HG03066 (cell line): Measurements from ENCODE around the gene ANGEL2.
"Not testable (repeated sequence)": the region's sequence is repeated elsewhere in the genome, so short reads cannot be mapped to it uniquely, and the experiment has no call there.

Source experiments
- ATAC-seq: cut with Tn5 transposase; IDR thresholded peaks from one replicate; pipeline ENCODE4 v1.9.1; 2021; ENCODE audit warnings: low read depth; ENCODE audit not compliant: unreplicated experiment

Gene ANGEL2, protein sequence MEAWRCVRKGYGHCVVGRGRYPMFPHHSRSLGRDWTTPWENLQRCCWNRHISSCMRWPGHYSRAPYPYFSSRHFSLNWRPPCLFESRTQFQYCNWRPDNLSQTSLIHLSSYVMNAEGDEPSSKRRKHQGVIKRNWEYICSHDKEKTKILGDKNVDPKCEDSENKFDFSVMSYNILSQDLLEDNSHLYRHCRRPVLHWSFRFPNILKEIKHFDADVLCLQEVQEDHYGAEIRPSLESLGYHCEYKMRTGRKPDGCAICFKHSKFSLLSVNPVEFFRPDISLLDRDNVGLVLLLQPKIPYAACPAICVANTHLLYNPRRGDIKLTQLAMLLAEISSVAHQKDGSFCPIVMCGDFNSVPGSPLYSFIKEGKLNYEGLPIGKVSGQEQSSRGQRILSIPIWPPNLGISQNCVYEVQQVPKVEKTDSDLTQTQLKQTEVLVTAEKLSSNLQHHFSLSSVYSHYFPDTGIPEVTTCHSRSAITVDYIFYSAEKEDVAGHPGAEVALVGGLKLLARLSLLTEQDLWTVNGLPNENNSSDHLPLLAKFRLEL

DNA sequence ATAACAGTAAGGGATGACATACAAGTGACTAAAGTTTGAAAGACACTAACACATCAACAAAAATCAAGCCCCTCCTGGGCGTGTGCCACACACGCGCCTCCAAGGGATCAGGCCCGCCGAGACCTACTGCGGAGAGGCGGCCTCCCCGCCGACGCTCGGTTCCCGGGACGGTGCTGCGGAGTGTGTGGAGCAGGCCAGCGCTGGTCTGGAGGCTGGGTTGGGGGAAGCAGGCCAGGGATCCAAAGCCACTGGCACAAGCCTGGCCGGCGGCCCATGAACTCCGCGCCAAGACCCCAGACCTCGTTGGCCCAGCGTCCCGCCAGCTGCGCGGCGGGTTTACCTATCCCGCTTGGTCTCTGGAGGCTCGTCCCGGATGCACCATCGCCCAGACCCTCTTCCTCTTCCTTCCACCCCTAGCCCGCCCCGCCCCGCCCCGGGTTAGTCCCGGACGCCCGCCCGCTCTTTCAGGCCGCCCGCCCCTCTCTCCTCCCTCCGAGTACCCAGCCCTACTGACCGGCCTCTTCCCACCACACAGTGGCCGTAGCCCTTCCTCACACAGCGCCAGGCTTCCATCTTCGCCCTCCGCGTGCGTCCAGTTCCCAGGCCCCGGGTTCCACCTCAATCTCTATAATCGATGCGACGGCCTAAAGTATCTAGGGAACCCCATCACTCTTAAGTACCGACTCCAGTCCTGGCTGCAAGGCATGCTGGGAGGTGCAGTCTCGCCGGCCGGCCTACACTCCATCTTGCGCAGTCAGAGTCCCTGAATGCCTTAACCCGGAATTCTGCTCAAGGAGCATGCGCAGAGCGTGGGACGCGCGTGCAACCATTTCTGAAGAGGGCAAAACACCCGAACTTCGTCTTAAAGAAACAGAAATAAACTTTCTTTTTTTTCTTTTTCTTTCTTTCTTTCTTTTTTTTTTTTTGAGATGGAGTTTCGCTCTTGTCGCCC is at the start of gene ANGEL2:
Gene ANGEL2 (minus strand): TSS at position 769 of the 952 bp plus-strand sequence. CDS start 196 bp downstream, at position 573.
- ATAC-seq: peak; percentile 92

DNA sequence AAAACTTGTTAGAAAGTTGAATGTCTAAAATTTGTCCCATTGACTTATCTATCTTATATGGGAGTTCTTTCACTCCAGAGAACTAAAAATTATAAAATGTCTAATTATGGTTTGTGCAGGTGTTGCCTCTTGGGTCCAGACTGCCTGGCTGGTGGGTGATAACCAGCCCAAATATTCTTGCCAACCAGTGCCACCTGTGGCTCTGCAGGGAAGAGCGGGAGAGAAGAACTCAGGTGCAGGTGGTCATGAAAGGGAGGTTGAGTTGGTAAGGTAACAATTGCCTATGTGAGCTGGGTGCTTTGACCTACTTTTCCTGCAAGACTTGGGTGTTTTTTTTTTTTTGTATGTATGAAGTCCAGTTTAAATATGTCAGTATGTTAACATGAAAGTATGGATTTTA is 45.6 kb upstream of the ANGEL2 start:
- no peak for ATAC-seq

DNA sequence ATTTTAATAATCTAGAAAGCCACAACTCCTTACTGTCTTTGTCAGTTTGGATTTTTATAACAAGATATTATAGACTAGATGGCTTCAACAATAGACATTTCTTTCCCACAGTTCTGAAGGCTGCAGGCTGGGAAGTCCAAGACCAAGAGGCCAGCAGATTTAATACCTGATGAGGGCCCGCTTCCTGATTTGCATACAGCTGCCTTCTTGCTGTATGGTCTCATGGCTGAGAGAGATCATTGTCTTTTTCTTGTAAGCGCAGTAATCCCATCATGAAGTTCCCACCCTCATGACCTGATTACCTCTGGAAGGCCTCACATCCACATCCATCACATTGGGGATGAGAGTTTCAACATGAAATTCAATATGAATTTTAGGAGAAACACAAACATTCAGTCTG is 45.2 kb upstream of the ANGEL2 start:
- ATAC-seq: no peak

DNA sequence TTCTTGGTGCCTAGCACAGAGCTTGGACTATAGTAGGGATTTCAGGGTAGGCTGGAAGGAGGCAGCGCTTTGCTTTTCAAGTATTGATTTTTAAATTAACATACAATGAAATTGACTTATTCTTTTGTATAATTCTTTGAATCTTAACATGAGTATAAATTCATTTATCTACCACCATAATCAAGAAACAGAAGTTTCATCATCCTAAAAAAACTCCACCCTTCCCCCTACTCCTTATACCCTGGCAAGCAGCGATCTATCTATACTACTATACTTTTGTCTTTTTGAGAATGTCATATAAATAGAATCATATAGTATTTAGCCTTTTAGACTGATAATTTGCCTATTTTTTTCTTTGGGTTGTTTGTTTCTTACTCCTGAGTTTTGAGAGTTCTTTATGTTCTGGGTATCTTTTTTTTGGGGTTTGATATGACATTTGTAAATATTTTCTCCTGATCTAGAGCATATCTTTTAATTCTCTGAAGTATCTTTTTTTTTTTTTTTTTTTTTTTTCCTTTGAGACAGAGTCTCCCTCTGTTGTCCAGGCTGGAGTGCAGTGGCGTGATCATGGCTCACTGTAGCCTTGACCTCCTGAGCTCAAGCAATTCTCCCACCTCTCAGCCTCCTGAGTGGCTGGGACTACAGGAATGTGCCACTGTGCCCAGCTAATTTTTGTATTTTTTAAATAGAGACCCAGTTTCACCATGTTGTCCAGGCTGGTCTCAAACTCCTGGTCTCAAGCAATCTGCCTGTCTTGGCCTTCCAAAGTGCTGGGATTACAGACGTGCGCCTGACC is 41.8 kb upstream of the ANGEL2 start:
- no peak for ATAC-seq

DNA sequence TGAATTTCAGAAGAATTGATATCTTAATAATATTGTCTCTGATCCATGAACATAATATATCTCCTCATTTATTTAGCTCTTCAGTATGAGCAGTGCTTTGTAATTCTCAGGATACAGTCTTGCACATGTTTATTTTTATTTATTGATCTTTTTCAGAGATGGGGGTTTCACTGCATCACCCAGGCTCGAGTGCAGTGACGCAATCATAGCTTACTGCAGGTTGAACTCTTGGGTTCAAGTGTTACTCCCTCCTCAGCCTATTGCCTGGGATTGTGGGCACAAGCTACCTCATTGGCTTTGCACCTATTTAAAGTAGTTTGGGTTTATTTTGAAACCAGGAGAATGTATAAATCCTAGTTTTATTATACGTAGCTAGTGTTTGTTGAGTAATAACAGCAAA is 40.1 kb upstream of the ANGEL2 start:
- no peak for ATAC-seq

DNA sequence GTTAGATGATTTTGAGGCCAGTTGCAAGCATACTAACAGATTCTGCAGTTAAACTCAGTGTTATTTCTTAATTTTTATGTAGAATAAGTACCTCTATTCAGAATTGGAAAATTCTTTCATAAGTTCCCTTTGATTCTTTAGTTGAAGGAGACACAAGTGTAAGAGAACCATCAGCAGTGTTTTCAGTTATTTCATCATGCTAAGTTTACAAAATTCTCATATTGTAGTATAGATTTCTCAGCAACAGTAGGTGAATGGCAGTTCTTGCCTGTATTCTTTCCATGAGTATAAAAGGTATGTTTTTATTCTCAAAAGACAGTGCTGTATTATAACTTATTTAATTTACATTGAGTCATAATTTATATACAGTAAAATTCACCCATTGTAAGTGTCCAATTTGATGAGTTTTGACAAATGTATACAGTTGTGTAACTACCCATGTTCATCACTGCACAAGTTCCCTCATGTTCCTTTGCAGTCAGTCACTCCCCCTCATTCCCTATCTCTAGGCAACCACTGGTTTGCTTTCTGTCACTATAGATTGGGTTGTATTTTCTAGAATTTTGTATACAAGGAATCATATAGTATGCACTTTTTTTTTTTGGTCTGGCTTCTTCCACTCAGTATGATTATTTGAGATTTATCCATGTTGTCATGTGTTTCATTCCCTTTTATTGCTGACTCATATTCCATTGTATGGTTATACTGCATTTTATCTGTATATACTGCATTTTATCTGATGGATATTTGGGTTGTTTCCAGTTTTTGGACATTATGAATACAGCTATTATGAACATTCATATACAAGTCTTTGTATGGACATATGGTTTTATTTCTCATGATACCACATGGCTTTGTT is 39.3 kb upstream of the ANGEL2 start:
- ATAC-seq: no peak

DNA sequence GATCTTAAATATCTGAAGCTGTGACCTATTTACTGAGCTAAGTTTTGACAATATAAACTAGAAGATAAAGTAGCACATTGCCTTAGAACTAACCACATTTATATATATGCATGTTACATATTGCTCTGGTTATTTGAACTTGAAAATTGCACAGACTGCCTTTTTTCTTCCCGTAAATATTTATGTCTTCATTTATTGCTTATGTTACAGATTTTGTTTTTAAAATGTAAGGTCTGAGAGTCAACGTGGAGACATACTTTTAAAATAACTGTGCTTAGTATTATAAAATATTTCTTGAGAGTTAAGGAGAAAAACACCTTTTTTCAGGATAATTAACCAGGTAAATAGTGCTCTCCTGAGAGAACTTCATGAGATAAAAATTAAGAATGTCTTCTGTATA is 38.5 kb upstream of the ANGEL2 start:
- no peak for ATAC-seq

DNA sequence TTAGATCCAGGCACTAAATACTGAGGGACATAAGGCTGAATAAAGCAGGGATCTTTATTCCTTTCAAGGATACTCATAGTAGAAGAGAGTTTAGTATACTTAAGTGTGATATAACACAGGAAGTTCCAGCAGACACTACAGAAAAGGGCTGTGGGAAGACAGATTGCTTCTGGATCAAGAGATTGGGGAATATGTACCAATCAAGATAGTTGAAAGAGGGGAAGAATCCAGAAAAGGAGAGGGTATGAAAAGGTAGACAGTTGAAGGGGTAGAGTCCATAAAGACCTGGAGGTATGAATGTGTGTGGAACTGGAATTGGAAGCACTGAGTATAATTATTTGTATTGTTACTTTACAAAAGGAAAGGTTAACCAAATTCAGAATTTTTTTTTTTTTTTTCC is 37.8 kb upstream of the ANGEL2 start:
- ATAC-seq: no peak

DNA sequence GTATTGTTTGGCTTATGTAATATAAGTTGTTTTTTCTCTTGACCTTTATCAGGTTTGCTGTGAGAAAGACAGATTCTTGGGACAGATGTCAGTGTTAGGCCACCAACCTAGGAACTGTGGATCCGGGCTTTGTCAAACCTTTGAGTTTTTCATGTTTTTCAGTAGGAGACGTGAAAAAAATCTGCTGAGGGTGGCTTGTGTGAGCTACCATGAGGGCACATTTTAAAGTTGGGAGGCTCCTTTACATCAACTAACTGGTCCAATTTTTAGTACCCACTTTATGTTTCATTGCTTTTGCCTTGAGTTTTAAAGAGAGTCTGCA is 36.2 kb upstream of the ANGEL2 start:
- no peak for ATAC-seq

DNA sequence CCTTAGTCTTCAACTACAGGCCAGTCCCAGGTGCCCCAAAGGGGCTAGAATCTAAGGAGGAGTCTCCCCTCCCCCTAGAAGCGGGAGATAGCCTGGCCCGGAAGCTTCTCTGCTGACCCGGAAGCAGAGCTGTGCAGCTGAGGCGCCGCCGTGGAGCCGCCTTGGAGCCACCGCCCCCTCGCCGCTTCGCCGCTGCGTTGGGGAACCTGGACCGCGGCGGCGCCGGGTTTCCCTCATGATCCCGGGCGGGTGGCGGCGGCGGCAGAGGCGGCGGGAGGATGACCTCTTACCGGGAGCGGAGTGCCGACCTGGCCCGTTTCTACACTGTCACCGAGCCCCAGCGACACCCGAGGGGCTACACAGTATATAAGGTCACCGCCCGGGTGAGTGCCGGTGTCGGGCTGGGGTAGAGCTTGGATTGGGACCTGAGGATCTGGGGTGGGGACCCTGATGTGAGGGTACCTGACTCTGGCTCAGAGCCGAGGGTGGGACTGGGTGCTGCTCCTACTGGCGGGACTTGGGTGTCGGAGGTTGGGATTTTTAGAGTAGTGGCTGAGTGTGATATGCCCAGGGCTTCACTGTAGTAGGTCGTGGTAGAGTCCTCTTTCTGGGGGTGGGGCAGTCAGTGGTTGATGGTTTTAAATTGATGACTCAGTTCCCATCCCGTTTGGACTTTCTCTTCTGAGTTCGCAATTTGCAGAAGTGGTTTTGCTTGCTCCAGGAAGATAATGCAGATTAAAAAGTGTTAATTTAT is 35.6 kb upstream of the ANGEL2 start, which contains the start of gene RPS6KC1:
Gene RPS6KC1 (plus strand): TSS at position 115 of the 754 bp plus-strand sequence. CDS start 164 bp downstream, at position 279.
- ATAC-seq: peak; percentile 97

DNA sequence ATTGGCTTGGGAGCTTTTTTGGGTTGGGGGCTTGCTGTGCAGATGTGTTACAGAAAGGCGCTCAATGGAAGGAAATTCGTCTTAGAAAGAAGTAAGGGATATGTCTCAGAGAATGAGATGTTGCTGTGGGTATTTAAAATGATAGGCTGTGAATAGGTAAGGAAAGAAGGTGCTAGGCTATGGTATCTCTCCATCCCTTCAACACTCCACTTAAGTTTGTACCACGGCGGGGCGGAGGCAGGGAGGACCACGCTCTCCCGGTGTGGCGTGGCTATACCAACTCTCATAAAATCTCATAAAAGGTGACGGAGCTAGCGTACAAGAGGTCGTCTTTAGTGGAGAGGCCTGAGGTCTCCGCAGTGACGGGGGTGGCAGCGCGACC is 35.1 kb upstream of the ANGEL2 start:
- peak; percentile 31 for ATAC-seq

DNA sequence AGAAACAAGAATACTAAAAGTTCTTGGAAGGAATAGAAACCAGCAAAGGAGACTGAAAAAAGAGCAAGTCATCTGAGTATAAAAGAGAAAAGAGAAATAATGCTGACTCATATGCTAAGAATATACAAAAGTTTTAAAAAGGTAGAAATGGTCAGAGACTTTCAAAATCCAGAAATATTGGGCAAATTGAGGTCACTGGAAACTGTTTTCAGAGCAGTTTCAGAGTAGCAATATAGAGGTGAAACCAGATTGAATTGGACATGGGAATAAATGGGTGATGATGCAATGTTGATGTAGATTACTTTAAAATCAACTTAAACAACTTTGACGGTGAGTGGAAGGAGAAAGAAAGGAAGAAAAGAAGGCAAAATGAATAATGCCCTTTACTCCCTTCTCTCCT is 33.6 kb upstream of the ANGEL2 start:
- no peak for ATAC-seq

DNA sequence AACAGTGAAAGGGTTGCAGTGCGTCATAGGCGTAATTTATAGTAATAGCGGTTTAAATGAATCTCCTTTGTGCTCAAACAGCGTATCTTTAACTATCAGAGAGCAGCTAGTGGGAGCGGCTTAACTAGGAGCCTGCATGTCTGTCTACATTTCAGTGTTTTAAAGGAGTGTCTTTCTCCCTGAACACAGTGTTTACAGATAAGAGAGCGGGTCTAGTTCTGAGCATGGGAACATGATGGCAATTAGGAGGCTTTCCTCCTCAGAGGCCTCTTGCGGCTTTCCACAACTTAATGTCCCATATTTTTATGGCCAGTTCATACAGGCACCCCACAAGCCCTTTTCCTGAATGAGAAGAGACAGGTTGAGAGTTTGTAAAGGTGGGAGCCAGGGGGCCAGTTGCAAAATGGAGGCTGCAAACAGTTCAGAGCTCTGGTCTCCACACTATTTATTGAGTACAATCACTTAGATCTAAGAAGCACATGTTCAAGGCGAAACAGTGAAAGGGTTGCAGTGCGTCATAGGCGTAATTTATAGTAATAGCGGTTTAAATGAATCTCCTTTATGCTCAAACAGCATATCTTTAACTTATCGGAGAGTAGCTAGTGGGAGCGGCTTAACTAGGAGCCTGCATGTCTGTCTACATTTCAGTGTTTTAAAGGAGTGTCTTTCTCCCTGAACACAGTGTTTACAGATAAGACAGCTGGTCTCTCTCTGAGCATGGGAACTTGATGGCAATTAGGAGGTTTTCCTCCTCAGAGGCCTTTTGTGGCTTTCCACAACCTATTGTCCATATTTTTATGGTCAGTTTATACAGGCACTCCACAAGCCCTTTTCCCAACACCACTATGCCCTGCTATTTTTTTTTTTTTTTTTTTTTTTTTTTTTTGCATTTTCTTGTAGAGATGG is 29.9 kb upstream of the ANGEL2 start:
- not testable (repeated sequence) for ATAC-seq

DNA sequence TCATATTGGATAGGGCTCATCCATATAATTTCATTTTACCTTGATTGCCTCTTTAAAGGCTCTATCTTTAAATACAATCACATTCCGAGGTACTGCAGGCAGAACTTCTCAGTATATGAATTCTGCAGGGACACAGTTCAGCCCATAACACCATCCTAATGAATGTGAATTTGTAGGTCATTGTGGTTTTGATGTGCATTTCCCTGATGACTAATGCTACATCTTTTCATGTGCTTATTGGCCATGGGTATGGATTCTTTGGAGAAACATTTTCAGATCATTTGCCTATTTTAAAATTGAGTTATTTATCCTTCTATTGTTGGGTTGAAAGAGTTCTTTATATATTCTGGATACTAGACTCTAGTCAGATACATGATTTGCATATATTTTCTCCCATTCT is 25.8 kb upstream of the ANGEL2 start:
- ATAC-seq: no peak

DNA sequence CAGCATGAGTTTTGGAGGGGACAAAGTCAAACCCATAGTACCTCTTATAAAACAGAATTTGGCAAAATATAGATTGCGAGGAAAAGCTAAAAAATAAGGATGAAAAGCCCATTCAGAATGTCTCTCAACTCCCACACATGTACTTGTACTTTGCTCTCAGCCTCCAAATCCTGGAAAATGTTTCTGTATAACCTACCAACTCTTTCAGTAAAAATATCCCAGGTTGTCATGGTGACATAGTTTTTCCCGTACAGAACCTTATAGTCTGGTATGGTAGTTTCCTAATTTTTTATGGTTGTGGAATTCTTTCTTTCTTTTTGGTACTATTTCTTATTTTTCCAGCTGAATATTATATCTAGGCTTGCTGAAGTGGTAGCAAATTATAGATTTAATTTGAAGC is 19.9 kb upstream of the ANGEL2 start:
- ATAC-seq: no peak

DNA sequence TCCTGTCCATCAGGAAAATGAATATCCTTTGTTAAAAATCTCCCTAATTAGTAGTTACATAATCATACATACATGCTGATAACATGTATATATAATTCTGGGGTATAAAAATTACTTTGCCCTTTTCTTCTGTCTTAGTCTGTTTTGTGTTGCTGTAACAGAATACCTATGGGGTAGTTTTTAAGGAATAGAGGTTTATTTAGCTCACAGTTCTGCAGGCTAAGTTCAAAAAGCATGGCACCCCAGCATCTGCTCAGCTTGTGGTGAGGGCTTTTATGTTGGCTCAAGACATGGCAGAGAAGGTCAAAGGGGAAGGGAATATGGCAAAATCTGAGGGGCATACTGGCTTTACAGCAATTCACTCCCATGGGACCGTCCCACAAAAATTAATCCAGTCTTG is 19.0 kb upstream of the ANGEL2 start:
- no peak for ATAC-seq

DNA sequence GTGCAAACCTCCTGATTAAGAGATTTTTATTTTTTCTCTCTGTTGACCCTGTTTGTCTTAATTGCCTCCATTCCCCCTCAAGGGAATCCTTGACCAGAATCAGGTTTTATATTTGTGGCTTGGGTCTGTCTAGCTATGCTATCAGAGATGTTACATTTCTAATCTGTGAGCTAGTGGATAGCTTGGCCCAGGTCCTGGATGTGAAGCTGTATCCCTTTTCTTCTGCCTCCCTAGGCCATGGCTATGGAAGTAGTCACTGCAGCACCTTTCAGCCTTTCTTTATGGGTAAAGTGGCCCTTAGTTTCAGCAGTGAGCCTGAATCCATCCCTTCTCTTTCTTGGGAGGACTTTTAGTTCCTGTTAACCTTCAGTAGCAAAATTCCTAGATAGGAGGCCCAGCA is 17.0 kb upstream of the ANGEL2 start:
- ATAC-seq: no peak

DNA sequence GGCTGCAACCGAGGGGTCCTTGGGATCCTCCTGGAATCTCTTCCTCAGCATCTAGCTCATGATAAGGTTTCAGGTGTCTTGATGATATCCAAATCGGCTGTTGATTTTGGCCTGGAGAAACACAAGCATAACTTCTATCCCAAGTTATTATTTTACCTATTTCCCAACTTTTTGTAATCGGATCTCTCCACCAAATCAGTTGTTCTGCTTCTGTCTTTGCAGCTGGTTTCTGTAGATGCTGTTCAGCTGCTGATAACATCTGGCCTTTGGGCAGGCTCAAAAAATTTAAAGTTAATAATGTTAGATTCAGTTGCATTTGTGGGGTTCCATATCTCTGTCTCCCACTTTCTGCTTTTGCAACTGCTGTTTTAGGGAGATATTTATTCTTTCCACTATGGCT is 11.4 kb upstream of the ANGEL2 start:
- ATAC-seq: not testable (repeated sequence)
